Myocyte (in vitro differentiated cells): ENCODE results near the gene EXTL1. TPM values are rescaled to one million over a fixed set of nuclear protein-coding genes. Genes with fewer than 3 reads are reported as not detected.

Experiments used
- DNase-seq: peaks from one replicate; pipeline ENCODE4 v3.0.0-alpha.2; 2012; ENCODE audit warnings: low read depth
- total RNA-seq: library from RNA; depleted of rRNA; stranded (reverse); fragments of >200 nt; gene quantifications from 2 replicates; pipeline ENCODE4 v1.2.3, GENCODE V29; 2014

Gene EXTL1
- total RNA-seq, 1 donor from 2014 or later = 12.8 TPM

DNA sequence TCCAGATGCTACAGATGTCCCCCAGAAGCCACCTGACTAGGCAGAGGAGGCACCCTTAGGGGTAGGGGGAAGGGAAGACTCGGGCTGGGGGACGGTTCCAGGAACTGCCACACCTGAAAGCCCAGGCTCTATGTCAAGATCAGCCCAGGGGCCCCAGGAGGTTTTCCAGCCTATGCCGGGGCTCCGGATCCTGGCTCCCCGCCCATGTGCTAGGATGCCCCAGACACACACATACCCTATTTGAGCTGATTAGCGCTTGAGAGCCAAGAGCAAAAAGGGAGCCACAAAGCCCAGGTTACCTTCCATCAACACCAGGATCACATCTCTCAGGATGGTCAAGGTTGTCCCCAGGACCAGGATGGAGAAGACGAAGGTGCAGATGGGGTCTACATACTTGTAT lies 19.8 kb downstream of the EXTL1 start:
- DNase-seq = no peak

DNA sequence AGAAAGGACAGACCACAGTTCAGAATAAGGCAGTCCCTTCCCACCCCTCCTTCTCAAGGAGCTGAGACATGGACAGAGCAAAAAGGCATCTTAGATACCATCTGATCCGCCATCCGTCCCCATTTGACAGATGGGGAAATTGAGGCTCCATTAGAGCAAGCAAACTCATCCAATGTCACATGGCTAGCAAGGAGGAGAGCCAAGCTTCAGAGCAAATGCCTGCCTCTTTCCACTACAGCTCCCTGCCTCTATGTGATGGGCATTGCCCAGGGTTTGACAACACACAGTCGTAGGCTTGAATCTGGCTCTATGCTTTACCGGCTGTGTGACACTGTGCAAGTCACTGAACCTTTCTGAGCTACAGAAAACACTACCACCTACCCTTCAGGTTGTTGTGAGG lies 20.4 kb downstream of the EXTL1 start:
- DNase-seq = no peak

DNA sequence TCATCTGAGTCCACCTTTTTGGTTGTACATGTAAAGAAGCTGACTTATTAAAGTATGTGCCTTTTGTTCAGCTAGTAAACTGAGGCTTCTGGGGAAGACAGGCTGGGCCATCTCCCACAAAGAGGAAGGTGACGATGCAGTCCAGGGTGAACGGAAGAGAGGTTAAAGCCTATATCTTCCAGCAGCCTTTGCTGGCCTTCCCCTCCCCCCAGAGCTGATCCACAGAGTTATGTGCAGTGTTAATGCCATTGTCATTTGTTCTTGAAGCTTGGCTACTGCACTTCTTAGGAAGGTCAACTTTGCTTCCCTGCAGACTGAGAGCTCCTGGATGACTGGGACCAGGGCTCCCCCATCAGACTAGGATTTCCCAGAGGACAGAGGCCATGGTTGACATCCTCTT lies 22.2 kb downstream of the EXTL1 start:
- DNase-seq = no peak

DNA sequence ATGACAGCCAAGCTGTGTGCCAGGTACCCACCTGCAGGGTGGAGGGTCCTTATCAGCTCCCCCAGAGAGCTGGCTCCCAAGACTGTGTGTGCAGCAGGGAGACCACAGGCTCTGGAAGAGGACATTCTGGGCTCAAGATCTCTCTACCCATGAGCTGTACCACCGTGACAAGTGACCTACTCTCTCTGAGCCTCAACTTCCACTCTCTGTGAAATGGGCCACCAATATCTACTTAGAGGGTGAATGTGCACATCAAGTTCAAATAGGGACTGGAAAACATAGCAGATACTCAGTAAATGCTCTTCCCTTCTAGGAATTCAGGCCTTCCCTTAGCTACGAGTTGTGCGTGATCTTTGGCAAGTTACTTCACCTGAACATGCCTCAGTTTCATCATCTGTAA lies 22.8 kb downstream of the EXTL1 start:
- DNase-seq = no peak

DNA sequence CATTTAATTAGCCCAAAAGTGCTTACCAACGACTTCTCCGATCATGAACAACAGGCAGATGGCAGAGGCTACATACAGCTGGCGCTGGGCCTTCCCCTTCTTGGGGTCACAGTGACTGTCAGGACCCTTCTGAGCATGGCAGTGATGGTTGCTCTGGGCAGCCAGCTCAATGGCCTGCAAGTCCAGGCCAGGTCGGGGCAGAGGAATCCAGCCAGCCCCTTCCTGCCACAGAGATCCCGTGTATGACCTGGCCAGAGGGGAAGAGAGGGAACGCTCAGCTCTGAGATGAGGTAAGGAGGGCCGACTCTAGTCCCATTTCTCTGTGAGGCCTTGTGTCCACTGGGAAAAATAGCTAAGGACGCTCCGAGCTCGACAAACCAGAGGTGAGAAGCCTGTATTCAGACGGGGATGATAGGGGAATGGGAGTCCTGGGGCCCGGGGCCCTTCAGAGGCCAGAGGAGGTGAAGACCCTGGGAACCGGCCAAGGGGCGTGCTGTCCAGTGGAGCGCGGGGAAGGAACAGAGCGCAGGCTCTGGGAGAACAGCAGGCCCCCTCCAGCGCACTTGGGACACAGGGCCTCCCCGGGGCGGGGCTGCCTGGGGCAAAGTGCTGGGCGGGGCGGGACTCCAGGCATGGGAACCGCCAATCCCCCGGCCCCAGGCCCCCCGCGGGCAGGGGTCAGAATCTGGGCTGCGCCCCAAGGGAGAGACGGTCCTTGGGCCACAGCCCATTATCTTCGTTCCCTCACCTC lies 23.6 kb downstream of the EXTL1 start:
- no peak for DNase-seq

DNA sequence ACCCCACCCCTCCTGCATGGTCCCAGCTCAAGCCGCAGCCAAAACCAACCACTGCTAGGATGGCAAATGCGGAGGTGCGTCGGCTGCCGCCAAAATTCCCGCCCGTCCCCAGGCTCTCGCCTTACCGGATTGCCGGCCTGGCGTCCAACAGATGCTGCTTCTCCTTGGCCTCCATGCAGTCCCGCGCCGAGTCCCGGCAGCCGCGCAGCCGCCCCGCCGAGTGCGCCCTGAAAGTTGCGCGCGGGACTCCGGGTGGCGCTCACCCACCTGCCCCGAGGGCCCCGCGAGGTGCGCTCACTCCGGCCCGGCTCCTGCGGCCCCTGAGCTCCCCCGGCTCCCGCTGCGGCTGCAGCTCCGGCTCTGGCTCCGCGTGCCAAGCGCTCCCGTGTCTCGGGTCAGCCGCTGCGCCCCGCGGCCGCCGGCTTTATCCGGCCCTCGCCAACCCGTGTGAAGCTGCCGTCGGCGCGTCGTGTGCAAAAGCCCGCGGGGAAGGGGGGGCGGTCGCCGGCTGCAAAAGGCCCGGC lies 24.2 kb downstream of the EXTL1 start, which contains the start of gene SLC30A2:
SLC30A2 (minus strand) TSS at position 397 of the 524 bp plus-strand sequence; CDS start at position 175, 222 bp downstream.
- DNase-seq = no peak

DNA sequence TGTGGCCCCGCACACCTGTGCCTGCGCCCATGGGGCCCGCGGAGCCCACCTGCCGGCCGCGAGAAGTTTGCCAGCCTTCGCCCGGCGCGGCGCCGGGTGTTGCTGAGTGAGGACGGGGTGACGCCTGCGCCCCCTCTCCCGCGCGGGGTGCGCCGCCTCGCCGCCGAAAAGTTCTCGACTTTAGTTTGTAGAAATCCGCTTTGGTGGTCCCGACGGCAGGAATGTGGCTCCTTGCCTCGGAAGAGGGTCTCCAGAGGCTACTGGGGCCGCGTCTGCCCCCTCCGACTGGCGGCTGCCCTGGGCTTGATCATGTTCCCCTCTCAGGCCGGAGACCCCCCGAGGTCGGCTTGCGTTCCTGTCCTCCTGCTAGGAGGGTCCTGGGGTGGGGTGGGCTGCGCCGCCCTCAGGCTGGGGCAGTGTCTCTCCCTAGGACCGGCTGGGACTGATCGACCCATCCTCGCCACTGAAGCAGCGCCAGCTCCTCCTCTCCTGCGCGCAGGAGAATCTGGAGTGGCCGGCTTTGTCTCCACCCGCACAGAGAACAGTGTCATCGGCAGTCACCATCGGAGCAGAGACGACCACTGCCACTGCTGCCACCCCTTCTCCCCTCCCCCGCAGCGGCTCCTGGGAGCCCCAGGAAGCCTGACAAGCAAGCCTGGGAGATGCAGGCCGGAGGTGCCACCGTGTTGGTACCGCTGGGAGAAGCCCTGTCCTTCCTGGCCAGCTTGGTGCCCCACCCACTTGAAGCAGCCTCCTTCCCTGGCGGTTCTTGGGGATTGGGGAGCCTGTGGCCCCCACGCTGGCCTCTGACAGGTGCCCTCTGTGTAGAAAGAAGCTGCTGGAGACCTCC lies 24.9 kb downstream of the EXTL1 start:
- no peak for DNase-seq

DNA sequence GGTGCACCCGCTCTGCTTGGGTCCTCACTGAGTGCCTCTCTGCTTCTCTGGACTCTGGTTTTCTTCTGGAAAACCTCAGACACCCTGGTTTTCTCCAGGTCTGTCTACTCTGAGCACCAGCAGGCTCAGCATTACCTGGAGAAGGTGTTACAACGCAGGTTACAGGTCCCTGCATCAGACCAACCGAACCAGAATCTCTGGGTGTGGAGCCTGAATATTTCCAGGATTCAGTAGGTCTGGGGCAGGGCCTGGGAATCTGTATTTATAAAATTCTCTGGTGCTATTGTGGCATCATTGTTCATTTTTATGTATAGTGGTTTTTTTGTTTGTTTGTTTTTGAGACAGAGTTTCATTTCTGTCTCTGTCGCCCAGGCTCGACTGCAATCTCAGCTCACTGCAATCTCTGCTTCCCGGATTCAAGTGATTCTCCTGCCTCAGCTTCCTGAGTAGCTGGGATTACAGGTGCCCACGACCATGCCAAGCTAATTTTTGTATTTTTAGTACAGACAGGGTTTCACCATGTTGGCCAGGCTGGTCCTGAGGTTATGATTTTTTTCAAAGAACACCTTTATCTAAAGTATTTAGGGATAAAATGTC lies 25.8 kb downstream of the EXTL1 start:
- no peak for DNase-seq

DNA sequence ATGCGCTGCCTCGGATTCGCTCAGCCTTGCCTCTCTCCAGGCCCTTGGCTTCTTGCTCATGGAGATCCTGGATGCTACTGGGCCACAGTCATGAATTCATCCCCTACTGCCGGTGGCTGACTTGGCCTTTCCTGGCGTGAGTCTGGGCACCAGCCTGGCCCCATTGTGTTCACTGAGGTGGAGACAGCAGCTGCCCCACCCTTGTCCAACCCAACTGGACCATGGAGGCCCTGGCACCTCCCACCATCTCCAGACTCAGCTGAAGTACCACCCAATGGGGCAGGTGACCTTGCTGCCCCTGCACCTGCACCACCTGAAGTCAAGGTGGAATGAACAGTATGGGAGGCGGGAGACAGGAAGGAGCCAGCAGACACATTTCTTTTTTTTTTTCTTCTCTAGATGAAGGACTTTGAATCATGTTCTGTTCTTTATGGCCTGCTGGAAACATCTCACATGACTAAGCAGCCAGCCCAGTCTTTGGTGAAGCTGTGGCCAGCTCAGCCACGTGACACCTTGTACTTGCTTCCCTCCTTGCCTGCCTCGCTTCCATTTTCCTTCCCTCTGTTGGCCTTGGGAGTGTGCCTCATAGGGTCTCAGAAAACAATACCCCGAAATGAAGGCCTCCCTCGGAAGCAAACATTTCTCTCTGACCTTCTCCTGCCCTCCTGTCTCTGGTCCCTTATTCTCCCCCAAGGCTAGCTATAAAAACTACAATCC lies 28.1 kb downstream of the EXTL1 start:
- no peak for DNase-seq

DNA sequence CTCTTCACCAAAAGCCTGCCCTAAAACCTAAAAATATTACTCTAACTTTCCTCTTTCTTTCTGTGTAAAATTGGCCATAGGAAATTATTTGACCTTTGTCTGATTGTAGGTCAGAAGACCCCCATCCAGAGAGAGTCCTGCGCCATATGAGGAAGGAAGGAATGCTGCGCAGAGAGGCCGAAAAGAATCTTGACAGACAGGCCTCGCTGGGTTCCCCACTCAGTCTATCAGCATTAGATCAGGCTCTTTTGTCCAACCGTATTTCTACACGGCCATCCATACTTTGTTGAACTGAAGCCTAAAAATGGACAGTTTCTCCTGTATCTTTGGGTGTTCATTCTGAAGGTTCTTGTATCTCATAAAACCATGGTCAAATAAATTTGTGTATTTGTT lies 28.7 kb downstream of the EXTL1 start:
- no peak for DNase-seq

DNA sequence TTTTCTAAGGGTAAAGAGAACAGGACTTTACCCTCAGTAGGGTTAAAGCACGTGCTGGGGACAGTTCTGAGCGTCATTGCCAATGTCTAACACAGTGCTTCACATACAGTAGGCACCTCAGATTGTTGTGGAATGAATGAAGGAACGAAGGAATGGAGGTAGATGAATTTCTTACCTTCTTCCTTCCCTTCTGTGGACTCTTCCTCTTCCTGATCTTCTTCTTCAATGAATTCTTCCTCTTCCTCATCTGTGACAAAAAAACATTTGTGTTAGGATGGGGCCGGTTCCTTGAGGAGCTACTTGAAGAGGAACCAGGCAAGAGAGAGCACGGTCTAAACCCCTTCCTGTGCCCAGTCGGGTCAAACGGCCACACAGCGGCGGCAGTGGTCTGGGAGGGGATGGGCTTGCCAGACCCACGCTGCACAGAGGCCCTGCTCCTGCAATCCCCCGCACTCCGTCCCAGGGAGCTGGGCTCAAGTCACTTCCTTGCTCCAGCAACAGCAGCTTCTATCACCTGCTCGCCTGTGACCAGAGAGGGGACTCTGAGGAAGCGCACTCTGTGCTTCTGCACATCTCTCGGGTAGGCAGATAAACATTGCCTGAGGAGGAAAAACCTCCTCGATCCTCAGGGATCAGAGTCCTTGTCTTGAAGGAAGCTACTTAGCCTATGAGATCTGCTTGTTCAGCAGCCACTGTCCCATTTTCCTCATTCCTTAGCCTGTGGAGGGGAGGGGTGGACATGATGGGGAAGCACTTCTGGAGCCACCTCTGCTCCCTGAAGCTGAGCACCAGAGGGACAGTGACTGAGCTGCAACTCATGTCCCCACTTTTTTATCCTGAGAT lies 32.4 kb downstream of the EXTL1 start:
- no peak for DNase-seq

DNA sequence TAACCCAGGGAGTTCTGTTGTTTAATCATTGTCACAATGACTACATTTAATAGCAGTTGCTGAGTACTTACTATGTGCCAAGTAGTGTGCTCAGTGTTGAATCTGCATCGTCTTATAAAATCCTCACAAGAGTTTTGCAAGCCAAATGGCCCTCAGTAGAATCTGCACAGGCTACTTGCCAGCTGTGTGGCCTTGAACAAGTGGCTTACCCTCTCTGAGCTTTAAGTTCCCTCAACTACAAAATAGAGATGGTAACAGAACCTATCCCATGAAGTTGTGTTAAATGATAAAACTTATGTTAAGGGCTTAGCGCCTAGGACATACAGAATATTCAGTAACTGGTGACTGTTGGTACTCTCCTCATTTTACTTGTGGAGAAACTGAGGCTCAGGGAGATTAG lies 33.5 kb downstream of the EXTL1 start:
- no peak for DNase-seq

DNA sequence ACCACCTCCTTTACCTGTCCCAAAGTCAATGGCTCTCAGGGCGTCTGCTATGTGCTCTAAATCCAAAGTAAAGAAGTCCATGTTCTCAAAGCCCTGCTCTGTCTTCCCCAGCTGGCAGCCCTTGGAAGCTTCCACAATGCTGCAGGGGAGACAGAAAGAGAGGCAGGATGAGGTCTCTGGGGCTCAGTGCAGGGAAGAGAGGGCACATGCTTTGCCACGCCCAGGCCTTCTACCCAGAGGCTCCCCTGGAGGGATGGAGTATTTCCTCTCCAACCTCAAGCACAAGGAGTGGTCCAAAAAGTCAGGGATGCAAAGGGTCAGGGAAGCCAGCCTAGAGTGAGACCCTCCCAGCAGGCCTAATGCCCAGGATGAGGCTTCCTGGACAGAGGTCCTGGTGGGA lies 35.6 kb downstream of the EXTL1 start:
- no peak for DNase-seq

DNA sequence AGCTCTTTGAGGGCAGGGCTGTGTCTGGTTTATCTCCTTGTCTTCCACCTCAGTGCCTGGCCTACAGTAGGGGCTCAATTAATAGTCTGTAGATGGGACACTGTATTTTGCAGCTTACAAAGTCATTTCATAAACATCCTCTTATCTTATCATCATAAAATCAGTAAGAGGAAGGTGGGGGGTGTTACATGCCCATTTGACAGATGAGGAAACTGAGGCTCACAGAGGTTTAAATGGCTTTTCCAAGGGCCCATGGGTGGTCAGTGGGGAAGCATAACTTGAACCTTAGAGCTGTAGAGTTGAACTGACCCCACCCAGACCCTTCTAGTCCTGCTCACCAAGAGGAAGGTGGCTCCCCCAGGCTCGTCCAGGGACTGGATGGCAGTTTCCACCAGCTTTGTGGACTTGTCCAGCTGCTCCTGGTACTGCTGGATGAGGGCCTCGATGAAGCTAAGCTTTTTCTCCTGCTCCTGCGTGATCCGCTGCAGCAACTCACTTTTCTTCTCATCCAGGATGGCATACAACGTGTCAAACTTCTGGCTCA lies 36.5 kb downstream of the EXTL1 start:
- DNase-seq = no peak

DNA sequence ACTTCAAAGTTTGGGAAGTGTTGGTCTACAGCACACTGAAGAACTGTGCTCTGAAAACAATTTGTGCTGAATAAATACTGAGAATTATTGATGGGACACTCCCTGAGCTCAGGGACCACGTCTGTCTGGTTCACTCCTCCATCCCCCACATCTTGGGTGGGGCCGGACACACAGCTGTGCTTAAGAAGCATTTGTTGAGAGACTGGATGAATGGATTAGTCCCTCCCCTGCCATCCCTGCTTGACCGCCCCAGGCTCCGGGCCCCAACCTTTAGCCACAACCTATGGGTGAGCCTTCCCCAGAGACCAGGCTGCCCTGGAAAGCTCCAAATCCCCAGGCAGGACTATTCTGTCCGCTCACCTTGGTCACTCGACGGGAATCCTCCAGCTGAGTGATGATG lies 38.3 kb downstream of the EXTL1 start:
- DNase-seq = peak; percentile 79

DNA sequence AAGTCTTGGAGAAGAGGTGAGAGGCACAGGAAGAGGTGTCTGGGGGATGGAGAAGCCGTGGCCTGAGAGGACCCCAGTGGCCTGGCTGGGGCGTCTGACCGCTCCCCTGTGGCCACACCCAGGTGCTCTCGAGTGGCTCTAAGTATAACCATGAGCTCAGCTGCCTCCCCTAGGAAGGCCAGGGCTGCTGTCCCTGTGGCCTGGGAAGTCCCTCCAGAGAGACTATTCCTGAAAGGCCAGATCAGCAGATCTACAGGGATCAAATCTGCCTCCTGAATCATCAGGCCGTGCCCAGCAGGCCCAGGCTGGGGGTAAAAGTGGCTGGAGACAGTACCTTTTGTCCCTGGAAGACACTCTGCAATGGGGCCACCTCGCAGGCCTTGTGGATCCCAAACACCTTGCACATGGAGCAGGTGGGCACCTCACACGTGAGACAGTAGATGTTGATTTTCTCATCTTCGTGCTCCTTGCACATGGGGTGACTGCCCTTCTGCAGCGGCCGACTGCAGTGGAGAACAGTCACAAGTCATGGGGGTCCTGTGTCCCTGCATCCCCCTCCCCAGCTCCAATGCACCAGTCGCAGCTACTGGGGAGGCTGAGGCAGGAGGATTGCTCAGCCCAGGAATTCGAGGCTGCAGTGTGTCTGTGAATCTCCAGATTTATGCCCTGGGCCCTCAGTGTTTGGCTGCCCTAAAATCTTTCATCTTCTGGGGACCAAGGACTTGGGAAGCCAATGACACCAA lies 39.4 kb downstream of the EXTL1 start:
- peak; percentile 91 for DNase-seq

DNA sequence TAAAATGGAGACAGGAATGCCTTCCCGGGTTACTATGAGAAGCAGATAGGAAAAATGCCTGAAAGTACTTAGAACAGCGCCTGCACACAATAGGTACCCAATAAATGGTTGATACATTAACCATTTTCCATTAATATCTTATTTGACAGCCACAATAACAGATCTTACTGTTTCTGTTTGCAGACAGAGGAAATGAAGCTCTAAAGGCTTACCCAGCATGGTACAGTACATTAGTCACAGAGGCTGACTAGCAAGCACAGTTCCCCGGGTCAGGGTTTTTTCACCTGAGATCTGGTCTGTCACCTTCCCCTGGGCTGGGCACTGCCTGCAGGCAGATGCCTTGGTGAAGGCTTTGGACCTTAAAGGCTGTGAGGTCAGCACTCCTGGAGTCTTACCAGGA lies 43.0 kb downstream of the EXTL1 start:
- no peak for DNase-seq

DNA sequence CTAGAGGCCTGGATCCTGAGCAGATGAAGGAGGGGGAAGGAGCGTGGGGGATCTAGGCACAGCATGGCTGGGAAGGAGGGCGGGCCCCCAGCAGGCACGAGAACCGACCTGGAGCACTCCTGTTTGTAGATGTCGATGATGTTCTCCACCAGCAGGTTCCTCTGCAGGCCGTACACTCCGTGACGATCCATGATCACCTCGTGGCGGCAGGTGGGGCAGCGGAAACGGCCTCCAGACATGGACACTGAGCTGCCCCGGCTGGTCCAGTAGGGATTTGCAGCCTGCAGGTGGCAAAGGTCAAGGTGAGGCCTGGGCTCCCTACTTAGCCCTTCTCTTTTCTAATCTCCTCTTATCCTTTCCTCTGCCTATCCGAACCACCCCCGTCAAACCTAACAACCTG lies 44.6 kb downstream of the EXTL1 start:
- DNase-seq = no peak

DNA sequence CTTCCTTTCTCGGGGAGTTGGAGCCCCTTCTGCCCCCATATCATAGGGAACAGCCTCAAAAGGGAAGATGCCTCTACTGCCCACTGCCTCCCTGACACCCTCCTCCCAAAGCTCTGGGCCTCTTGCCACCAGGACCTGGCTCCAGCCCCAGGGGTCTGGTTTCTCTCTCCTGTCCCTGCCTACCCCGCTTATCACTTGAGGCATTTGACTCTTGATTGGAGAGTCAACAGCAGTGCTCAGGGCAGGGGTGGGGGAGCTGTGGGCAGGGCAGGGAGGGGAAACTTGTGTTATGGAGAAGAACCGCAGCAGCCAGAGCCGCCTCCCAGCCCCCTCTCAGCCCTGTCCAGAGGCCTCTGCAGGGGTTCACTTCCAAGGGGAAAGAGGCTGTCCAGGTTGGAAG lies 45.3 kb downstream of the EXTL1 start:
- DNase-seq = peak; percentile 36
